ENCODE results near the gene RARRES2. TPM values are rescaled to one million over a fixed set of nuclear protein-coding genes. Genes with fewer than 3 reads are reported as not detected.
"Not testable (repeated sequence)": the region's sequence is repeated elsewhere in the genome, so short reads cannot be mapped to it uniquely, and the experiment has no call there.

RARRES2 gene
- polyA plus RNA-seq, 3 donors, result 39.2 to 49.2 (median 40.8) TPM

DNA sequence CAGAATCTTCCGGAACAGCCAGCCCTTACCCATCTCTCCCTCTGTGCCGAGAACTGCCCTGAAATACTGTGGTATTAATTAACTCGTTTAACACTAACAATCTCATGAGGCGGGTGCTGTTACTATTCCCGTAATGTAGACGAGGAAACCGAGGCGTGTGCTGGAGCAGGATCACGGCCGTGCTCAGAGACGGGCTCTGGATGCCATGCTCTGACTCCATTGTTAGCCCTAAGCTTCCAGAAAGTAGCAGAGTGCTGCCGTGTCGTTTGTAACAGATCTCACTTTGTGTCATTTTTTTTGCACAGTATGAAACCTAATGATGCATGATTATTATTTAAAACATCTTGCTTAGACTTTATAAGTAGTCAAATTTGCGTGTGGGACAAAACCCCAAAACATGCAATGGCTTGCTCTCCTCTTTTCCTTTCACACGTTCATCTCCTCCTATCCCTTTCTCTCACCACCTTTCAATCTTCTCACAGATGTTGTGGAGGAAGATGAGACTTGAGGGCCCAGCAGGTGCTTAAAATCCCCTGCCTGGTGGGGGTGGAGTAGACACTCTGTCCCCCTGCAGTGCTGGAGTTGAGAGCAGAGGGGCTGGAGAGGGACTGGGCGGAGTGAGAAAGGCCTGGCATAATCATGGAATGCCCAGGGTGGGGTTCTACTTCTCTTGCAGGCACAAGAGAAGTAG is 17.6 kb downstream of the RARRES2 start:
- no peak for DNase-seq (ENCODE audit: low read depth in 3 of 3, low spot score in 2 of 3)

DNA sequence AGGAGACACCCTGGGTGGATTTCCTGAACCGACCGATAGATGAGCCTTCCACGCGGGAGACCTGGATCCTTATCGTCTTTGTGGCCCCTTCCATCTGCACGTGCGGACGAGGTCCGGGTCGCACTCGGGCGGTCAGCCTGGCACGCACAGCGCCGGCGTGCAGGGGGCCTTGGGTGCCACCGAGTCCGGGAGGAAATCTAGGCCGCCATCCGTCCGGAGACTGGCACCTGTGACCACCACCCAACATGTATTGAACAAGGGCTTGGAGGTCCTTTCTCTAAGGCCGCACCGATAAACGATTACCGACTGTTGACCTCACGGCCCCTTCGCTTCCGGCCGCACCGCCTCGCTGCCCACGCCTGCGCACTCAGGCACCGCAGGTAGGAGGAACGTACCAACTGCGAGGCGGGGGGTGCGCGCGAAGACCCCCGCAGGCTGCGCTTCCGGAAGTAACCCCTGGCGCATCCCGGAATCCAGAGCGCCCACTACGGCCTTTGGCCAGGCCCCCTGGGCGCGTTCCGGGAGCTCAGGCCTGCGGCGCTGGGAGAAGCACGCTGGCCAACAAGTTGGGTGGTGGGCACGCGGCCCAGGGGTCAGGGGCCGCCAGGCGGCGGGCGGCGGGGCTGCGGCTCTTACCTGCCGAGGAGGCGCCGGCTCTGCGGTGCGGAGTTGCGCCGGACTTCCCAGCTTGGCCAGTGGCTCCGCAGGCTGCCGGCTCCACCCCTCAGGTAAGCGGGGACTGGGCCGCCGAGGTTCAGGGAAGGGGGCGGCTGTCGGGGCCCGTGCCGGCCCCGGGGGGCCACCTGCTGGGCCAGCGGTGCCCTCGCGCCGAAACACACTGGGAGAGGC is 18.4 kb downstream of the RARRES2 start, which contains the start of the genes ACTR3C and LRRC61:
Gene ACTR3C, minus strand, starts transcription at position 713 of the 849 bp plus-strand sequence. CDS start 28,249 bp downstream, outside the sequence.
Gene LRRC61, plus strand, starts transcription at position 523 of the 849 bp plus-strand sequence. CDS start 13,507 bp downstream, outside the sequence.
- no peak for DNase-seq (ENCODE audit: low read depth in 3 of 3, low spot score in 2 of 3)

DNA sequence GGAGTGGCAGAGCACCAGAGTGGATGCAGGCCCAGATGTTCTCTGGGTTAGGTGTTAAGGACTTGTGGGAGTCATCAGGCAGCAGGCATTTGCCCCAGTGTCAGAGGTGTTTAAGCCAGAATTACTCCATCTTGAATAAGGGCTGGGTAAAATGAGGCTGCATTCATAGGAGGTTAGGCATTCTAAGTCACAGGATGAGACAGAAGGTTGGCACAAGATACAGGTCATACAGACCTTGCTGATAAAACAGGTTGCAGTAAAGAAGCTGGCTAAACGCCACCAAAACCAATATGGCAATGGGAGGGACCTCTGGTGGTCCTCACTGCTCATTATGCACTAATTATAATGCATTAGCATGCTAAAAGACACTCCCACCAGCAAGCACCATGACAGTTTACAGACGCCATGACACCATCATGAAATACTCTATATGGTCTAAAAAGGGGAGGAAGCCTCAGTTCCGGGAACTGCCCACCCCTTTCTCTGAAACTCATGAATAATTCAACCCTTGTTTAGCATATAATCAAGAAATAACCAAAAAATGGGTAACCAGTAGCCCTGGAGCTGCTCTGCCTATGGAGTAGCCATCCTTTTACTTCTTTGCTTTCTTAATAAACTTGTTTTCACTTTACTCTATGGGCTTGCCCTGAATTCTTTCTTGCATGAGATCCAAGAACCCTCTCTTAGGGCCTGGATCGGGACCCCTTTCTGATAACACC is 19.2 kb downstream of the RARRES2 start:
- no peak for DNase-seq (ENCODE audit: low read depth in 3 of 3, low spot score in 2 of 3)

DNA sequence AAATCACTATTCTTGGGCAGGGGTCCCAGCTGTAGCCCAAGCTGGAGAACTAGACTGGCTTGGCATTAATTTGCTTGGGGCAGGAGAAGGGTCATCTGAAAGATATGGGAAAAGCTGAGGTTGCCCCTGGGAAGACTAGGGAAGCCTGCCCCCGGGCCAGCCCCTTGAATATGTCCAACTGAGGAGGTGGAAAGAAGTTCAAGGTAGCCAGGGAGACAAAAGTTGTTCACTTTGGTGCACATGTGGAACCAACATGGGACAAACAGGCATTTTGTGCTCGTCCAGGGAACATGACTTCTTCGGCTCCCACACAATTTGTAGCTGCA is 19.7 kb downstream of the RARRES2 start:
- DNase-seq (ENCODE audit: low read depth in 3 of 3, low spot score in 2 of 3), result no peak

DNA sequence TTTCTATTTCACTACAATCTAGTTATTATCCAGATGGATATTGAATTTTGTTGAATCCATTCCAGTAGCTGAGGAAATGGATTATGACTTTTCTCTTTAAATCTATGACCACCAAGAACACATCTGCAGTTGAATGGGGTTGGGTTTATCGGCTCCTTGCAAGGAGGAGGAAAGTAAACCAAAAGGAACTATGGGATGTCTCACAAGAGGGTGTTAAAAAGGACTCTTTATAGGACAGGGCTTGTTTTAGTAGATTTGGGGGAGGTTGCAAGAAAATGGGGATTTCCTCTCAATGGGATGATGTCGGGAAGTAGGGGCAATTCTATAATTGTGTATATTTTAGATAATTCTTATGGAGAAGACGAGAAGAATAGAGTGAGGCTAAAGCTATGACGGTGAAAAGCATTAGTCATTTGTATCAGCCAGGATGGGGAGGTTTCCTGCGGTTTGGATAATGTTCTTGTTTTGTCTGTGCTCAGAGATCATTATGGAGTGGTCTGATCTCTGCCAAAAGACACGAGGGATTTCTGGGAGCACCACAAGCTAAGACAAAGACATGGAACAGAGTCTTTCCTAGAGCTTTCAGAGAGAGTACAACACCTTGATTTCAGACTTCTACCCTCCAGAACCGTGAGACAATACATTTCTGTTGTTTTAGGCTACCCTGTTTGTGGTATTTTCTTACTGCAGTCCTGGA is 23.5 kb downstream of the RARRES2 start:
- no peak for DNase-seq (ENCODE audit: low read depth in 3 of 3, low spot score in 2 of 3)

DNA sequence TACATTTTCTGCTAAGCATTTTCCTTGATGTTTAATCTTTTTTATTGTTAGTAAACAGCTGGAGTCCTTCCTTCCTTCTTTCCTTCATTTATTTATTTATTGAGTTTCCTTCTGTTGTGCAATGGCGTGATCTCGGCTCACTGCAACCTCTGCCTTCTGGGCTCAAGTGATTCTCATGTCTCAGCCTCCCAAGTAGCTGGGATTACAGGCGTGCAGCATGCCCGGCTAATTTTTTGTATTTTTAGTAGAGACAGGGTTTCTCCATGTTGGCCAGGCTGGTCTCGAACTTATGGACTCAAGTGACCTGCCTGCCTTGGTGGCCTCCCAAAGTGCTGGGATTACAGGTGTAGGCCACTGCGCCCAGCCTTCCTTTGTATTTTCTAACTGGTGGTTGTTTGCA is 24.4 kb downstream of the RARRES2 start:
- DNase-seq (ENCODE audit: low read depth in 3 of 3, low spot score in 2 of 3), result not testable (repeated sequence)

DNA sequence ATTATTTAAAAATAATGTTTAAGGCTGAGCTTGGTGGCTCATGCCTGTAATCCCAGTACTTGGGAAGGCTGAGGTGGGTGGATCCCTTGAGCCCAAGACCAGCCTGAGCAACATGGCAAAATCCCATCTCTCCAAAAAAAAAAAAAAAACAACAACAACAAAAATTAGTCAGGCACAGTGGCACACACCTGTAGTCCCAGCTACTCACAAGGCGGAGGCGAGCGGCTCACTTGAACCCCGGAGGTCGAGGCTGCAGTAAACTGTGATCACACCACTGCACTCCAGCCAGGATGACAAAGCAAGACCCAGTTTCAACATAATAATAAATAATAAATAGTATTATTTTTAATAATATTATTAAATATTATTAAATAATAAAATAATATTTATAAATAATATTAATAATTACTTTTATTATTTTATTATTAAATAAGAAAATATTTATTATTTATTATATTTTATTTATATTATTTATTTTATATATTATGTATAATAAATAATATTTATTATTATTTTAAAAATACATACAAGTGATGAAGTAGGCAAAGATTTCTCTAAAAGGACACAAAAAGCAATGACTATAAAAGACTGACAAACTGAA is 26.7 kb downstream of the RARRES2 start:
- DNase-seq (ENCODE audit: low read depth in 3 of 3, low spot score in 2 of 3), result no peak

DNA sequence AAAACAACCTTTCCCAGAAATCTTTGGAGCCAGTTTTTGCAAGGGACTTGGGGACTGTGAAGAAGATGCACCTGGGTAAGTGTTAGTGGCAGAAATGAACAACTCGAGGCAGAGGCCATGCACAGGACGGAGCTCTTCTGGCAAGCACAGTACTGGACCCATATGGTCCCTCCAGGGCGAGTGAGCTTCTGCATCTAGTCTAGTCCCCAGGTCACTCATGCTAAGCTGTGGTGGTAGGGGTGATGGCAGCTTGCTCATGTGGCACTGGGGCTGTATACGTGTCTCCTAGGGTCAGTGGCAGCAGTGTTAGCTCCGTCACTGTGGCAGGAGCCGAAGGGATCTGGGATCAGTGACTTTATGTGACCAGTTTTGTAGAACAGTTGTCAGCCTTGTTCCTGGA is 27.6 kb downstream of the RARRES2 start:
- DNase-seq (ENCODE audit: low read depth in 3 of 3, low spot score in 2 of 3), result no peak

DNA sequence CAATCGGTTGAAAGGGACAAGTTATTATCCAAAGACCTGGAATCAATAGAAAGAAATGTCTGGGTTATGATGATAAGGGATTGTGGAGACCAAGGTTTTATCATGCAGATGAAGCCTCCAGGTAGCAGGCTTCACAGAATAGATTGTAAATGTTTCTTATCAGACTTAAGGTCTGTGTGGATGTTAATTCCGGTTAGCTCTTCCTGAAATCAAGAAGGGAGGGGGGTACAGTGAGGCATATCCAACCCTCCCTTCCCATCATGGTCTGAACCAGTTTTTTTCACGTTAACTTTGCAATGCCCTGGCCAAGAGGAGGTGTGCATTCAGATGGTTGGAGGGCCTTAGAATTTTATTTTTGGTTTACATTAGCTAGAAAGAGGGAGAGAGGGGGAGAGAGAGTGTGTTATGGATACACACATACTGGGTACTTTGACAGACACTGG is 28.0 kb downstream of the RARRES2 start:
- no peak for DNase-seq (ENCODE audit: low read depth in 3 of 3, low spot score in 2 of 3)

DNA sequence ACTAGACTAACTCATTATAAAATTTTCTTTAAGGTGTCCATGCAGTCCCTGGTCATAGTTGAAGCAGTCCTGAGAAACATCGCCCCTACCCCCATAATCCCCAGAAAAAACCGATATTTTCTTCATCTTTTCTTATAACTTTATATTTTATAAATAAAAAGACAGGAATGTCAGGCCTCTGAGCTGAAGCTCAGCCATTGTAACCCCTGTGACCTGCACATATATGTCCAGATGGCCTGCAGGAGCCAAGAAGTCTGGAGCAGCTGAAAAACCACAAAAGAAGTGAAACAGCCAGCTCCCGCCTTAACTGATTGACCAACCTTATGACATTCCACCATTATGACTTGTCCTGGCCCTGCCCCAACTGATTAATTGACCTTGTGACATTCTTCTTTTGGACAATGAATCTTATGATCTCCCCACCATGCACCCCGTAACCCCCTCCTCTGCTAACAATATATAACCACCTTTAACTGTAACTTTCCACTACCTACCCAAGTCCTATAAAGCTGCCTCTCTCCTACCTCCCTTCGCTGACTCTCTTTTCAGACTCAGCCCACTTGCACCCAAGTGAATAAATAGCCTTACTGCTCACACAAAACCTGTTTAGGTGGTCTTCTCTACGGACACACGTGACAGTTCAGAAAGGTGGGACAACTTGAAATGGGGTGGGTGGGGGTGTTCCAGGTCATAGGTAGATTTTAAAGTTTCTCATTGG is 28.6 kb downstream of the RARRES2 start:
- DNase-seq (ENCODE audit: low read depth in 3 of 3, low spot score in 2 of 3), result not testable (repeated sequence)

DNA sequence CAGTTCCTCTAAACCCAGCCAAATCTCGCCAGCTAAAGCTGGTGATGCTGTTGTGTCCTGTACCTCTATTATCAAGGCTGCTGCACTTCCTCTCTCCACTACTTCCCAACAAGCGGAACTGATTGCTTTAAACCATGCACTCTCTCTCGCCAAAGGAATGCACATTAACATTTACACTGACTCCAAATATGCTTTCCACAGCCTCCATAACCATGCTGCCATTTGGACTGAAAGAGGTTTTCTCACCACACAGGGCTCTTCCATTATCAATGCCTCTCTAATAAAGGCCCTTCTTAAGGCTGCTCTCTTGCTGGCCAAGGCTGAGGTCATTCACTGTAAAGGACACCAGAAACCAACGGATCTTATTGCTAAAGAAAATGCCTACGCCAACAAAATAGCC is 29.7 kb downstream of the RARRES2 start:
- no peak for DNase-seq (ENCODE audit: low read depth in 3 of 3, low spot score in 2 of 3)

DNA sequence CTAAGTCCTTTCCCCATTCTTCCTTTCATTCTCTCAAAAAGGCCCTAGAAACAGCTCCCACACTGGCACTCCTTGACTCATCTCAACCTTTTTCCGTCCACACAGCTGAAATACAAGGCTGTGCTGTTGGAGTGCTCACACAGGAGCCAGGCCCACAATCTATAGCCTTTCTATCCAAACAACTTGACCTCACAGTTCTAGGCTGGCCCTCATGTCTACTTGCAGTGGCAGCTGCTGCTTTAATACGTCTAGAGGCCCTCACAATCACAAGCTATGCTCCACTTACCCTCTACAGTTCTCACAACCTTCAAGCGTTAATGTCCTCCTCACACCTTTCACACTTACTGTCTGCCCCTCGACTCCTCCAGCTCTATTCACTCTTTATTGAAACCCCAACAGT is 30.3 kb downstream of the RARRES2 start:
- no peak for DNase-seq (ENCODE audit: low read depth in 3 of 3, low spot score in 2 of 3)

DNA sequence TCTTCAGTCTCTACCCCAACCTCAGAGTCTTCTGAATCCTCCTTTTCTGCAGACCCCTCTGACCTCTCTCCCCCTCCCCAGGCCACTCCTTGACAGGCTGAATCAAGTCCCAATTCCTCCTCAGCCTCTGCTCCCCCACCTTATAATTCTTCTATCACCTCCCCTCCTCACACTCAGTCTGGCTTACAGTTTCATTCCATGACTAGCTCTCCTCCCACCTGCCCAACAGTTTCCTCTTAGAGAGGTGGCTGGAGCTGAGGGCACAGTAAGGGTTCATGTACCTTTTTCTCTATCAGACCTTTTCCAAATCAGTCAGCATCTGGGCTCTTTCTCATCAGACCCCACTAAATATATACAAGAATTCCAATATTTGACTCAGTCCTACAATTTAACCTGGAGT is 32.9 kb downstream of the RARRES2 start:
- DNase-seq (ENCODE audit: low read depth in 3 of 3, low spot score in 2 of 3), result no peak

DNA sequence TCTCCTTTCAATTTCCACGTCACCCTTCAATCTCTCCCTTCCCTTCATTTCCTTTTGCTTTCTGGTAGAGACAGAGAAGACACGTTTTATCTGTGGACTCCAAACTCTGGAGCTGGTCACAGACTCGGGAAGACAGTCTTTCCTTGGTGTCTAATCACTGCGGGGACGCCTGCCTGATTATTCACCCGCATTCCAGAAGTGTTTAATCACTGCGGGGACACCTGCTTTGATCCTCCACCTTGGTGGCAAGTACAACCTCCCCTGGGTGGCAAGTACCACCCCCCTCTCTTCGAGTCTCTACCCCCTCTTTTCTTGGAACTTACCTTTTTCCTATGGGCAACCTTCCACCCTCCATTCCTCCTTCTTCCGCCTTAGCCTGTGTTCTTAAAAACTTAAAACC is 33.5 kb downstream of the RARRES2 start:
- no peak for DNase-seq (ENCODE audit: low read depth in 3 of 3, low spot score in 2 of 3)

DNA sequence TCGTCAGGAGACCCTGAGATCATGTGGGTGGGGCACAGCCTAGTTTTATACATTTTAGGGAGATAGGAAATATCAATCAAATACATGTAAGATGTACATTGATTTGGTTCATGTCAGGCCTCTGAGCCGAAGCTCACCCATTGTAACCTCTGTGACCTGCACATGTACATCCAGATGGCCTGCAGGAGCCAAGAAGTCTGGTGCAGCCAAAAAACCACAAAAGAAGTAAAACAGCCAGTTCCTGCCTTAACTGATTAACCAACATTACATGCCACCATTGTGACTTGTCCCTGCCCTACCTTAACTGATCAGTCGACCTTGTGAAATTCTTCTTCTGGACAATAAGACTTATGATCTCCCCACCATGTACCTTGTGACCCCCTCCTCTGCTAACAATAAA is 34.3 kb downstream of the RARRES2 start:
- no peak for DNase-seq (ENCODE audit: low read depth in 3 of 3, low spot score in 2 of 3)

DNA sequence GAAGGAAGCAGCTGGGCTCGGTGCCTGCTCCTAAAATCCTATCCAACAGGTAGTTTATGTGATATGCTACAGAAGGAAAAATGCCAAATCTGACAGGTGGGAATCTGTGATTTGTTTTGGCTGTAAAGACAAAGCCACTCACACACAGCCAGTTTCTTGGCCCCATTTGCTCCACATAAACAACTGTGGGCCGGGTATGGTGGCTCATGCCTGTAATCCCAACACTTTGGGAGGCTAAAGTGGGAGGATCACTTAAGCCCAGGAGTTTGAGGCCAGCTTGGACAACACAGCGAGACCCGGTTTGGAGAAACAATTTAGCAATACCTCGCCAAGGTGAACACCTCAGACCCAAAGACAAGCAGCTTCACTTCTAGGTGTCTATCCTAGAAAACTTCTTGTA is 35.1 kb downstream of the RARRES2 start:
- DNase-seq (ENCODE audit: low read depth in 3 of 3, low spot score in 2 of 3), result not testable (repeated sequence)

DNA sequence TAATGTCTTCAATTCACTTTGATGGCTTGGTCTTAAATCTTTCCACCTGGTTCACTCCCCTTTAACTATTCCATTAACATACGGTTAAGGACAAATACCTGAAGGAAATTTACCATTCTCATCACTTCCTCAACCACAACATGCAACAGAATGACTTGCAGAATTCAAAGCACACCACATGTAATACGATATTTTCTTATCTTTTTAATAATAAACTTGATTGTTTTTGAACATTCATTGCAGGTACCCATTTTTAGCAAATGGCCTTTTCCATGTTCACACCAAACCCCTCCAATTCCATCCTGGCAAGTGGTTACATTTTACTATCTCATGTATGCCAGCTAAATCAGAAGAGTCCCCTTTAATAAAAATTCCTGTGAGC is 35.5 kb downstream of the RARRES2 start:
- DNase-seq (ENCODE audit: low read depth in 3 of 3, low spot score in 2 of 3), result not testable (repeated sequence)

DNA sequence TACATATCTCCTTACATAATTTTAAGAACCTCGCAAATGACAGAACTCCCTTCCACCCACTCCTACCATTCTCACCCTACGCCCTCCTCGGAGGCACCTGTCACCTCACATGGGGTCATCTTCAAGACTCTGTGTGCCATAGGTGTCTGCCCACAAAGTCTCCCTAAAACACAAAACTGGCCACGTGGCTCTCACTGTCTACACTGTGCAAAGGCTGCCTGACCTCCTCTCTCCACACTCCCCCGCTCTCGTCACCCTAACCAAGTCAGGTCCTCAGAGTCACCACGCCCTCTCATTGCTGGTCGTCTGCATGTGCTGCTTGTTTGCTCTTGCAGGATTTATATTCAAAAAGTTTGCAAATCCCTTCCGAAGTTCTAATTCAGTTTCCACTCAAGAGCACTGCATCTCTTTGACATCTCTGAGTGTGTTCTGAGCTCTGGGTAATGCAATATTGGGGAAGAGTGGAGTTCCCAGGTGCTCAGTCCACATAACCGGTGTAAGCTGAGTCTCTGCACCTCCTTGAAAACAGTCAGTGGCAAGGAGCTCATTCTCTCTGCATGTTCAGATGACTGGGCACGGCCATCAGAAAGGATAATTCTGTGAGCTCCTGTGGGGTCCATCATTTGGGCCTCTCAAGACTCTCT is 36.0 kb downstream of the RARRES2 start:
- not testable (repeated sequence) for DNase-seq (ENCODE audit: low read depth in 3 of 3, low spot score in 2 of 3)

Data from right renal cortex interstitium (tissue), 3 donors.